Natural killer cell (primary cell): ENCODE data around the gene FGD4. TPM values are rescaled to one million over a fixed set of nuclear protein-coding genes. Genes with fewer than 3 reads are reported as not detected.
A peak's percentile ranks its signal among the peaks of the same experiment; 100 is the strongest.
"Not testable (repeated sequence)": the region's sequence is repeated elsewhere in the genome, so short reads cannot be mapped to it uniquely, and the experiment has no call there.

Experiments used
- ATAC-seq, 3 donors: fragments of 150-1000 bp in 2 of 3; fragments of 200-7000 bp in 1 of 3; cut with Tn5 transposase; 1 replicate in 1 of 3; 2 replicates in 2 of 3; pipeline ENCODE4 v1.10.0; 2021; ENCODE audit warnings: mild to moderate bottlenecking in 2 of 3, moderate library complexity in 2 of 3
- DNase-seq, 2 donors: peaks; one replicate each; pipeline versions ENCODE4 v3.0.0 to v3.0.0-alpha.2; 2013 to 2021; ENCODE audit warnings: mixed read lengths in 1 of 2
- H3K27ac ChIP-seq: one replicate; pipeline ENCODE4 v1.5.1; 2013; ENCODE audit warnings: mild to moderate bottlenecking, low read length
- H3K27me3 ChIP-seq: one replicate; pipeline ENCODE4 v1.6.1; 2013; ENCODE audit warnings: low read length; ENCODE audit not compliant: control insufficient read depth, insufficient read depth
- H3K36me3 ChIP-seq: one replicate; pipeline ENCODE4 v1.6.1; 2013; ENCODE audit warnings: low read length; ENCODE audit not compliant: control insufficient read depth, insufficient read depth
- H3K4me1 ChIP-seq: one replicate; pipeline ENCODE4 v1.6.1; 2013; ENCODE audit warnings: low read length; ENCODE audit not compliant: control insufficient read depth, insufficient read depth
- H3K4me3 ChIP-seq: one replicate; pipeline ENCODE4 v1.5.1; 2013; ENCODE audit warnings: low read length
- H3K9me3 ChIP-seq: one replicate; pipeline ENCODE4 v1.6.1; 2013; ENCODE audit warnings: low read length; ENCODE audit not compliant: control insufficient read depth, insufficient read depth
- H3K27ac Mint-ChIP-seq, 2 donors: one replicate each; pipeline ENCODE4 v1.8.0; 2022; ENCODE audit warnings: mild to moderate bottlenecking in 2 of 2, mixed read lengths in 2 of 2, moderate library complexity in 1 of 2
- H3K27me3 Mint-ChIP-seq, 2 donors: one replicate each; pipeline ENCODE4 v1.8.0; 2022; ENCODE audit warnings: low read depth in 2 of 2, mixed read lengths in 2 of 2
- H3K36me3 Mint-ChIP-seq: one replicate; pipeline ENCODE4 v1.8.0; 2022; ENCODE audit warnings: mixed read lengths
- H3K4me1 Mint-ChIP-seq, 2 donors: one replicate each; pipeline ENCODE4 v1.8.0; 2022; ENCODE audit warnings: mixed read lengths in 2 of 2
- H3K4me3 Mint-ChIP-seq: one replicate; pipeline ENCODE4 v1.8.0; 2022; ENCODE audit warnings: mild to moderate bottlenecking, moderate library complexity, mixed read lengths
- H3K9me3 Mint-ChIP-seq, 2 donors: one replicate each; pipeline ENCODE4 v1.8.0; 2022; ENCODE audit warnings: mixed read lengths in 2 of 2
- CTCF ChIP-seq: fragments of 200-600 bp; IDR thresholded peaks from one replicate; pipeline ENCODE4 v1.8.0; 2022; ENCODE audit warnings: antibody characterized with exemption
- WGBS: methylation state at CpG from one replicate; pipeline ENCODE4 v1.1.7; 2013; ENCODE audit warnings: missing lambda C conversion rate; ENCODE audit not compliant: insufficient coverage; 5-methylcytosine and 5-hydroxymethylcytosine counted together
- intact Hi-C: fragments of 100-400 bp; cut with micrococcal nuclease; formaldehyde crosslinking; loops from one replicate; pipeline ENCODE4 v1.14.2; 2022
- total RNA-seq, 4 donors: library from RNA; stranded (reverse); fragments of 120-200 nt in 1 of 4; gene quantifications; one replicate each; pipeline versions ENCODE4 v1.2.3 to v1.2.4, GENCODE V29; 2013 to 2022

FGD4 gene
- total RNA-seq, 3 donors from 2014 or later (not counting 1 experiment from before 2014, with no cell fraction given), result 0.68 to 3.5 (median 2.1) TPM

GRCh38 chr12:32560520-32560919 is 161.2 kb downstream of the FGD4 start:
- ATAC-seq, result no peak
- no peaks in the 10 kb centered on the region for H3K9me3 Mint-ChIP-seq
- no peaks in the 10 kb centered on the region for H3K36me3 Mint-ChIP-seq
- Histone ChIP-seq H3K4me1 (no peaks in the 10 kb centered on the region), H3K27ac (no peak overlapping the region), H3K27me3 (no peaks in the 10 kb centered on the region), H3K36me3 (no peaks in the 10 kb centered on the region), H3K4me3 (no peak overlapping the region), H3K9me3 (no peaks in the 10 kb centered on the region)
- H3K4me3 Mint-ChIP-seq, result no peak overlapping the region
- intact Hi-C loops, result no loop called here
- no peak for TF ChIP-seq CTCF
- no peaks in the 10 kb centered on the region for H3K4me1 Mint-ChIP-seq
- H3K27ac Mint-ChIP-seq, result no peak overlapping the region
- no peak for DNase-seq
- 100% methylated on average over 2 of the region's 4 CpGs for WGBS
- no peaks in the 10 kb centered on the region for H3K27me3 Mint-ChIP-seq

- ATAC-seq (no peak), DNase-seq (no peak)
- Histone ChIP-seq H3K4me3 (no peak overlapping the region), H3K36me3 (no peaks in the 10 kb centered on the region), H3K9me3 (no peaks in the 10 kb centered on the region), H3K4me1 (no peaks in the 10 kb centered on the region), H3K27ac (no peak overlapping the region), H3K27me3 (no peaks in the 10 kb centered on the region)
- no peak for TF ChIP-seq CTCF
- Mint-ChIP-seq H3K36me3 (no peaks in the 10 kb centered on the region), H3K27ac (no peak overlapping the region), H3K4me3 (no peak overlapping the region), H3K9me3 (no peaks in the 10 kb centered on the region), H3K27me3 (no peaks in the 10 kb centered on the region), H3K4me1 (no peaks in the 10 kb centered on the region)
- intact Hi-C loops, result no loop called here
- 89% methylated on average over 11 of the region's 11 CpGs for WGBS
These were observed 162.6 kb downstream of the FGD4 start for GRCh38 chr12:32561931-32562341.

GRCh38 chr12:32562413-32562812 is 163.1 kb downstream of the FGD4 start:
- H3K9me3 Mint-ChIP-seq, H3K4me1 Mint-ChIP-seq, intact Hi-C loops, H3K27ac ChIP-seq, ATAC-seq, H3K27ac Mint-ChIP-seq, H3K36me3 Mint-ChIP-seq, H3K27me3 Mint-ChIP-seq, H3K36me3 ChIP-seq, DNase-seq, H3K9me3 ChIP-seq, H3K4me1 ChIP-seq, H3K27me3 ChIP-seq, H3K4me3 ChIP-seq, H3K4me3 Mint-ChIP-seq: not testable (repeated sequence)
- WGBS, result no CpG with 5 or more reads among the region's 6 CpGs

- H3K36me3 Mint-ChIP-seq, result no peaks in the 10 kb centered on the region
- Histone ChIP-seq H3K9me3 (no peaks in the 10 kb centered on the region), H3K4me3 (no peak overlapping the region), H3K27ac (no peak overlapping the region), H3K4me1 (no peaks in the 10 kb centered on the region), H3K36me3 (no peaks in the 10 kb centered on the region), H3K27me3 (no peaks in the 10 kb centered on the region)
- intact Hi-C loops, result no loop called here
- no peak overlapping the region for H3K27ac Mint-ChIP-seq
- no peaks in the 10 kb centered on the region for H3K9me3 Mint-ChIP-seq
- no peaks in the 10 kb centered on the region for H3K4me1 Mint-ChIP-seq
- WGBS, result 45% methylated on average over 2 of the region's 2 CpGs
- H3K4me3 Mint-ChIP-seq, result no peak overlapping the region
- DNase-seq, result no peak
- ATAC-seq, result peak in 1 of 3 donors; percentile 14
- no peak for TF ChIP-seq CTCF
- no peaks in the 10 kb centered on the region for H3K27me3 Mint-ChIP-seq
These were observed 167.4 kb downstream of the FGD4 start for GRCh38 chr12:32566663-32567295.
